Suprapubic skin (tissue), 3 donors: Measurements from ENCODE around the gene SLA2.

Source experiments
- EP300 ChIP-seq: sonication (generic); formaldehyde crosslinking; IDR thresholded peaks from one replicate; pipeline ENCODE4 v1.6.1; 2017; ENCODE audit warnings: antibody characterized with exemption
- POLR2A ChIP-seq, 2 donors: fragments of 450-650 bp; IDR thresholded peaks; one replicate each; pipeline ENCODE4 v1.6.1; 2017; ENCODE audit warnings: antibody characterized with exemption in 2 of 2, mild to moderate bottlenecking in 2 of 2, moderate library complexity in 2 of 2
- TF ChIP-seq, protein P1 (sequence below), 2 donors: fragments of 200-600 bp in 1 of 2; fragments of 450-650 bp in 1 of 2; sonication (generic) in 1 of 2; IDR thresholded peaks; one replicate each; pipeline ENCODE4 v1.5.1; 2016 to 2019; ENCODE audit warnings: antibody characterized with exemption in 2 of 2, mild to moderate bottlenecking in 1 of 2, moderate library complexity in 1 of 2

DNA sequence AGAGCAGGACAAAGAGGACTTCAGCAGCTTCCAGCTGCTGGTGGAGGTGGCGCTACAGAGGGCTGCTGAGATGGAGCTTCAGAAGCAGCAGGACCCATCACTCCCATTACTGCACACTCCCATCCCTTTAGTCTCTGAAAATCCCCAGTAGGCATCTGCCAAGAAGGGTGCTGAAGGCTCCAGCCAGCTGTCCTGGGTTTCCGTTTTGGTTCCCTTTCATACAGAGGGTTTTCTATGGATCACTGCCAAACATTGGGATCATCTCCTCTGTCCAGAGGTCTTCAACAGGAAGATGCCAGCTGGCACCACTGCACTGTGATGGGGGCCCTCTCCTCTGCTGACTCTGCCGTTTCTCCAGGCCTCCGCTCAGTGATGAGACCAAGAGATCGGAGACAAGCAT is 54.7 kb downstream of the SLA2 start:
- TF ChIP-seq, protein P1, sequence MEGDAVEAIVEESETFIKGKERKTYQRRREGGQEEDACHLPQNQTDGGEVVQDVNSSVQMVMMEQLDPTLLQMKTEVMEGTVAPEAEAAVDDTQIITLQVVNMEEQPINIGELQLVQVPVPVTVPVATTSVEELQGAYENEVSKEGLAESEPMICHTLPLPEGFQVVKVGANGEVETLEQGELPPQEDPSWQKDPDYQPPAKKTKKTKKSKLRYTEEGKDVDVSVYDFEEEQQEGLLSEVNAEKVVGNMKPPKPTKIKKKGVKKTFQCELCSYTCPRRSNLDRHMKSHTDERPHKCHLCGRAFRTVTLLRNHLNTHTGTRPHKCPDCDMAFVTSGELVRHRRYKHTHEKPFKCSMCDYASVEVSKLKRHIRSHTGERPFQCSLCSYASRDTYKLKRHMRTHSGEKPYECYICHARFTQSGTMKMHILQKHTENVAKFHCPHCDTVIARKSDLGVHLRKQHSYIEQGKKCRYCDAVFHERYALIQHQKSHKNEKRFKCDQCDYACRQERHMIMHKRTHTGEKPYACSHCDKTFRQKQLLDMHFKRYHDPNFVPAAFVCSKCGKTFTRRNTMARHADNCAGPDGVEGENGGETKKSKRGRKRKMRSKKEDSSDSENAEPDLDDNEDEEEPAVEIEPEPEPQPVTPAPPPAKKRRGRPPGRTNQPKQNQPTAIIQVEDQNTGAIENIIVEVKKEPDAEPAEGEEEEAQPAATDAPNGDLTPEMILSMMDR (IDR thresholded peaks at IDR 0.05), result no peak
- no peak for TF ChIP-seq POLR2A (IDR thresholded peaks at IDR 0.05)
- no peak for TF ChIP-seq EP300
